Measurements from ENCODE around the gene ABCA9. TPM values are rescaled to one million over a fixed set of nuclear protein-coding genes. Genes with fewer than 3 reads are reported as not detected.

The ABCA9 gene
- total RNA-seq, 1 experiment from 2014 or later = not detected

DNA sequence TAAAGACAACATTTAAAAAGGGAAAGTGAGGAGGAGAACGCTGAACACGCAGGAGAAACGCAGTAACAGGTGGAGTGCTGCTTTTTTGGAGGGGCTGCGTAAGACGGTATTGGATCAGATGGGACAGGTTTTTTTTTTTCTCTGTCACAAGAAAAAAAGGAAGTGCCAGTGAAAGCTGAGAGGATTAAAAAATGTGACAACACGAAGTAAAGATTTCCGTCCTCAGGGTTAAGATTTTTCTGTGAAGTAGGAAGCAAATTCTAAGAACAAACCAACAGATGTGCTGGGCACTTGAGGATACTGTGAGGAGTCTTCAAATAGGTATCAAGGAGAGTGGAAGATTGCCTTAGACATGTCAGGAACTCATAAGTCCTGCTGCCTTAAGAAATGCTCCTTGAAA is 5.8 kb upstream of the ABCA9 start:
- Histone ChIP-seq H3K9ac (ENCODE audit: extremely low read depth, insufficient read length, low read length) (no peak overlapping the region), H3K23ac (ENCODE audit: insufficient read length, low read depth, low read length) (no peak overlapping the region), H3K27me3 (ENCODE audit: insufficient read depth, low read length) (no peaks in the 10 kb centered on the region), H3K4ac (ENCODE audit: low read depth, low read length) (no peak overlapping the region), H3K79me2 (ENCODE audit: insufficient read depth, low read length) (no peaks in the 10 kb centered on the region), H4K5ac (ENCODE audit: insufficient read length, low read depth, low read length) (no peak overlapping the region), H3K27ac (ENCODE audit: insufficient read length, low read depth, low read length) (no peak overlapping the region), H3K9me3 (ENCODE audit: control insufficient read depth, low read depth, low read length) (no peaks in the 10 kb centered on the region), H3K18ac (ENCODE audit: insufficient read length, low read depth, low read length) (no peak overlapping the region), H3K23me2 (ENCODE audit: insufficient read length, low read depth, low read length, poor library complexity, severe bottlenecking) (no peaks in the 10 kb centered on the region), H2BK15ac (ENCODE audit: low read depth, low read length) (no peak overlapping the region), H4K8ac (replicated peaks; ENCODE audit: insufficient read length, low read depth, low read length) (no peak overlapping the region), H2BK5ac (ENCODE audit: insufficient read length, low read length) (no peak overlapping the region), H4K91ac (ENCODE audit: insufficient read length, low read depth, low read length) (no peak overlapping the region), H2BK120ac (ENCODE audit: low read depth, low read length, poor library complexity, severe bottlenecking) (no peak overlapping the region), H3K14ac (ENCODE audit: insufficient read depth, low read length) (no peak overlapping the region), H3T11ph (ENCODE audit: low read length) (no peak overlapping the region), H4K20me1 (ENCODE audit: control insufficient read depth, insufficient read depth, insufficient read length) (no peaks in the 10 kb centered on the region), H3K4me1 (ENCODE audit: insufficient read depth, low read length) (no peaks in the 10 kb centered on the region; the same call in 1 of the 2 replicates), H3K4me2 (ENCODE audit: insufficient read depth, insufficient read length, low read length) (no peak overlapping the region), H2BK20ac (ENCODE audit: low read depth, low read length, poor library complexity, severe bottlenecking) (no peak overlapping the region), H2BK12ac (ENCODE audit: insufficient read length, low read depth, low read length) (no peak overlapping the region), H3K56ac (ENCODE audit: insufficient read length, low read depth, low read length) (no peak overlapping the region), H2AK5ac (ENCODE audit: insufficient read length, low read length) (no peak overlapping the region), H2AFZ (ENCODE audit: low read length) (no peak overlapping the region), H3K79me1 (ENCODE audit: insufficient read depth, low read depth, low read length, poor library complexity, severe bottlenecking) (no peaks in the 10 kb centered on the region)
- H3K27me3 Mint-ChIP-seq (ENCODE audit: low read depth) = no peaks in the 10 kb centered on the region
- no CpG with 5 or more reads among the region's 7 CpGs for WGBS (ENCODE audit: extremely low coverage, insufficient read length, low lambda C conversion rate)
- H3K27ac Mint-ChIP-seq = peak overlapping the region in 1 of 3 experiments; percentile 23; a peak in 1 of 7 replicates
- no peak overlapping the region; a peak in 1 of 5 replicates for H3K4me3 Mint-ChIP-seq
- DNase-seq = no peak
- no peaks in the 10 kb centered on the region for H3K36me3 Mint-ChIP-seq (ENCODE audit: insufficient read depth in 1 of 3, low read depth in 3 of 3)
- TF ChIP-seq, protein P1, sequence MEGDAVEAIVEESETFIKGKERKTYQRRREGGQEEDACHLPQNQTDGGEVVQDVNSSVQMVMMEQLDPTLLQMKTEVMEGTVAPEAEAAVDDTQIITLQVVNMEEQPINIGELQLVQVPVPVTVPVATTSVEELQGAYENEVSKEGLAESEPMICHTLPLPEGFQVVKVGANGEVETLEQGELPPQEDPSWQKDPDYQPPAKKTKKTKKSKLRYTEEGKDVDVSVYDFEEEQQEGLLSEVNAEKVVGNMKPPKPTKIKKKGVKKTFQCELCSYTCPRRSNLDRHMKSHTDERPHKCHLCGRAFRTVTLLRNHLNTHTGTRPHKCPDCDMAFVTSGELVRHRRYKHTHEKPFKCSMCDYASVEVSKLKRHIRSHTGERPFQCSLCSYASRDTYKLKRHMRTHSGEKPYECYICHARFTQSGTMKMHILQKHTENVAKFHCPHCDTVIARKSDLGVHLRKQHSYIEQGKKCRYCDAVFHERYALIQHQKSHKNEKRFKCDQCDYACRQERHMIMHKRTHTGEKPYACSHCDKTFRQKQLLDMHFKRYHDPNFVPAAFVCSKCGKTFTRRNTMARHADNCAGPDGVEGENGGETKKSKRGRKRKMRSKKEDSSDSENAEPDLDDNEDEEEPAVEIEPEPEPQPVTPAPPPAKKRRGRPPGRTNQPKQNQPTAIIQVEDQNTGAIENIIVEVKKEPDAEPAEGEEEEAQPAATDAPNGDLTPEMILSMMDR (conservative IDR thresholded peaks at IDR 0.05) = no peak
- H3K4me1 Mint-ChIP-seq = peaks cover 9% of the 10 kb centered on the region in 2 experiments
- H3K9me3 Mint-ChIP-seq = no peaks in the 10 kb centered on the region

Measured in H9 (cell line).